ENCODE measurements around the gene MCTP1. TPM values are rescaled to one million over a fixed set of nuclear protein-coding genes. Genes with fewer than 3 reads are reported as not detected.

MCTP1 gene
- total RNA-seq, 1 donor = 5.8 TPM

DNA sequence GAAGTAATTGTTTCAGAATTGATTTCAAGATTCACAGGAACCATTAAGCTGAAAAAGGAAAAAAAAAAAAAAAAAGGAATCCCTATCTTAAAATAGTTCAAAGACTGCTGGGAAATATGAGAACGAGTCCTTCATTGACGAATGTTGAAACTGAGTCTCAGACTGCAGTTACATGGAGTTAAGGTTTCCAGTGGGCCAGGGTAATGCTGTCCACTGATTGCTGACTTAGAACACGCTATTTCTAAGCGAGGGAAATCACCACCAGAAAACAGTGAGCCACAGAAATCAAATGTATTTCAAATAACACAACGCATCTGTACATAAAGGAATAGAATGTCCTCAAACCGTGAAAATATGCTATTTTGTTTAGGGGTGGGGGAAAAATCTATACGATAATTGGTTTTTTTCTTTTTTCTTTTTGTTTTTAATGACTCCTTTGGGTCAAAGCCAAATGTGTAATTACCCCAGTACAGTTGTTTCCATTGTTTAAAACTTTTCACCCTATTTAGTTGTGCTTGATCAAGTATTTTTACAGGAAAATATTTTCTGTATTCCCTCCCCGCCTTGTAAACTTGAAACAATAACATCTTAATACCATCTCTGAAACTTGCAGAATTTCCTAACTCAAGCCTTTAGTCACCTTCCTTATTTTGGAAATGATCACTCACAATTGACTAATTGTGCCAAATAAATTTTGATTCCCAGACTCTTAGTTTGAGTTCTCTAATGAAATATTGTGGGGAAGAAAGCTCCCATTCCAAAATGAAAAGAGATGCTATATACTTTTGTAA is 208.3 kb downstream of the MCTP1 start:
- H3K79me2 ChIP-seq (ENCODE audit: insufficient read depth, low read length) = peaks cover 28% of the 10 kb centered on the region

GRCh38 chr5:95075111-95075510 is 209.8 kb downstream of the MCTP1 start:
- TF ChIP-seq CTCF (IDR thresholded peaks at IDR 0.05; ENCODE audit: extremely low read depth, low read depth, low read length) = no peak
- no peak overlapping the region for H2AFZ ChIP-seq (ENCODE audit: low read length)
- no peaks in the 10 kb centered on the region for H3K36me3 ChIP-seq (ENCODE audit: insufficient read depth, low read length)
- H3K9me3 ChIP-seq (ENCODE audit: low read depth, low read length) = no peaks in the 10 kb centered on the region
- no peak overlapping the region for H3K4me2 ChIP-seq (ENCODE audit: insufficient read depth, low read length)
- H3K79me2 ChIP-seq (ENCODE audit: insufficient read depth, low read length) = peaks cover 30% of the 10 kb centered on the region
- no peaks in the 10 kb centered on the region for H3K4me1 ChIP-seq (ENCODE audit: insufficient read depth, low read length)
- H3K4me3 ChIP-seq (ENCODE audit: insufficient read depth, low read length) = no peak overlapping the region
- no peaks in the 10 kb centered on the region for H4K20me1 ChIP-seq (ENCODE audit: insufficient read depth, low read length)
- no peaks in the 10 kb centered on the region for H3K27me3 ChIP-seq (ENCODE audit: insufficient read depth, low read length)
- no peak overlapping the region for H3K27ac ChIP-seq (ENCODE audit: low read depth, low read length)
- DNase-seq (ENCODE audit: insufficient read length, low spot score, missing footprints) = no peak

More for the DNA sequence above, 208.3 kb downstream of the MCTP1 start:
- H3K27me3 ChIP-seq (ENCODE audit: insufficient read depth, low read length) = no peaks in the 10 kb centered on the region
- no peak for DNase-seq (ENCODE audit: insufficient read length, low spot score, missing footprints)
- no peaks in the 10 kb centered on the region for H4K20me1 ChIP-seq (ENCODE audit: insufficient read depth, low read length)
- peak overlapping the region; percentile 45 for H2AFZ ChIP-seq (ENCODE audit: low read length)
- no peak overlapping the region for H3K4me2 ChIP-seq (ENCODE audit: insufficient read depth, low read length)
- H3K4me1 ChIP-seq (ENCODE audit: insufficient read depth, low read length) = no peaks in the 10 kb centered on the region
- no peak for TF ChIP-seq CTCF (IDR thresholded peaks at IDR 0.05; ENCODE audit: extremely low read depth, low read depth, low read length)
- H3K4me3 ChIP-seq (ENCODE audit: insufficient read depth, low read length) = no peak overlapping the region
- no peak overlapping the region for H3K27ac ChIP-seq (ENCODE audit: low read depth, low read length)
- H3K9me3 ChIP-seq (ENCODE audit: low read depth, low read length) = no peaks in the 10 kb centered on the region
- H3K36me3 ChIP-seq (ENCODE audit: insufficient read depth, low read length) = no peaks in the 10 kb centered on the region

DNA sequence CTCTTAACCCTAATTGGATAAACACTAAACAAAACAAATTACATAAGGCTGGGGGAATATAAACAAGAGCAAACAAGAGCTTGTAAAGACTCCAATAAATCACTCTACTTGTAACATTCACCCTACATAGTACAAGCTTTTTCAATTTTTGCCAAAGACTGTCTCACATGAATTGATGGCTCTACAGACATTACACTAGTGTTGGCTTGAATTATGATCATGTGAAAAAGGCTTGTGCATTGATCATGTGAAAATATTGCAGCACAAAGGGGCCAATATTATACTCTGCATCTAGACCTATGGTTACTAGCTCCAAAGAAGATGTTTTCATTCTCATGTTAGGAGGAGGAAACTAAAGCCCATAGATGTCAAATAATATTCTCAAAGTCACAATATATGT is 212.6 kb downstream of the MCTP1 start:
- H3K79me2 ChIP-seq (ENCODE audit: insufficient read depth, low read length) = peaks cover 16% of the 10 kb centered on the region
- H3K4me3 ChIP-seq (ENCODE audit: insufficient read depth, low read length) = no peak overlapping the region
- H3K4me2 ChIP-seq (ENCODE audit: insufficient read depth, low read length) = no peak overlapping the region
- no peaks in the 10 kb centered on the region for H3K4me1 ChIP-seq (ENCODE audit: insufficient read depth, low read length)
- no peaks in the 10 kb centered on the region for H3K27me3 ChIP-seq (ENCODE audit: insufficient read depth, low read length)
- no peaks in the 10 kb centered on the region for H3K9me3 ChIP-seq (ENCODE audit: low read depth, low read length)
- TF ChIP-seq CTCF (IDR thresholded peaks at IDR 0.05; ENCODE audit: extremely low read depth, low read depth, low read length) = no peak
- no peak overlapping the region for H3K27ac ChIP-seq (ENCODE audit: low read depth, low read length)
- DNase-seq (ENCODE audit: insufficient read length, low spot score, missing footprints) = no peak
- no peak overlapping the region for H2AFZ ChIP-seq (ENCODE audit: low read length)
- H3K36me3 ChIP-seq (ENCODE audit: insufficient read depth, low read length) = no peaks in the 10 kb centered on the region
- no peaks in the 10 kb centered on the region for H4K20me1 ChIP-seq (ENCODE audit: insufficient read depth, low read length)

DNA sequence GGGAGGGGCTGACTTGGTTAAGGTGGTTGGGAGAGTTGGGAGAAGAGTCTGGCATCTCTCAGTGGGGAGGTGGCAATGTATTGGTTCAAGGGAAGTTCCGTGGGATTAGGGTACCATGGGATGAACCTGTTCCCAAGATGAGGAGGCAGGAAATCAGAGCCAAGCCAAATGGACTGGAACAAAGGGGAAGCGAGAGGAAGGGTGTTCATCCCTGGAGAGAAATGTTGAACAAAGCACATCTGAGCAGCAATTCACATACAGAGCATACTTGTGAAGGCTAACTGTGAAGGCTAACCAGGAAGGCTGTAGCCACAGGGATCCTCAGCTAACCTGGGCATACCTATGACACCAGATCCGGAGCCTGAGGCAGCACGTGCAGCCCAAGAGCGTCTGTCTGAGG is 214.0 kb downstream of the MCTP1 start:
- Histone ChIP-seq H3K4me1 (ENCODE audit: insufficient read depth, low read length) (no peaks in the 10 kb centered on the region), H3K36me3 (ENCODE audit: insufficient read depth, low read length) (no peaks in the 10 kb centered on the region), H3K4me2 (ENCODE audit: insufficient read depth, low read length) (no peak overlapping the region), H3K9me3 (ENCODE audit: low read depth, low read length) (no peaks in the 10 kb centered on the region), H2AFZ (ENCODE audit: low read length) (peak overlapping the region; percentile 57), H3K27me3 (ENCODE audit: insufficient read depth, low read length) (no peaks in the 10 kb centered on the region), H3K27ac (ENCODE audit: low read depth, low read length) (no peak overlapping the region), H3K4me3 (ENCODE audit: insufficient read depth, low read length) (no peak overlapping the region), H4K20me1 (ENCODE audit: insufficient read depth, low read length) (no peaks in the 10 kb centered on the region), H3K79me2 (ENCODE audit: insufficient read depth, low read length) (peaks cover 16% of the 10 kb centered on the region)
- no peak for DNase-seq (ENCODE audit: insufficient read length, low spot score, missing footprints)
- TF ChIP-seq CTCF (IDR thresholded peaks at IDR 0.05; ENCODE audit: extremely low read depth, low read depth, low read length) = no peak

Measured in osteoblast (primary cell).